Neutrophil (primary cell): Measurements from ENCODE around the gene WDR70.

ENCODE experiments used
- H3K27ac ChIP-seq: fragments of 200-600 bp; sonication (generic); 2 replicates; pipeline ENCODE4 v1.5.1; 2016; ENCODE audit warnings: mild to moderate bottlenecking, moderate library complexity
- H3K27me3 ChIP-seq: fragments of 200-600 bp; sonication (generic); 2 replicates; pipeline ENCODE4 v1.6.0; 2016; ENCODE audit warnings: mild to moderate bottlenecking
- H3K36me3 ChIP-seq: fragments of 200-600 bp; sonication (generic); 2 replicates; pipeline ENCODE4 v1.5.1; 2017
- H3K4me1 ChIP-seq, 2 experiments: fragments of 200-600 bp in 1 of 2; sonication (generic) in 1 of 2; 1 replicate in 1 of 2; 2 replicates in 1 of 2; pipeline versions ENCODE4 v1.5.1 to v1.6.1; 2013 to 2016; ENCODE audit warnings: low read depth in 1 of 2, low read length in 1 of 2, mild to moderate bottlenecking in 1 of 2, moderate library complexity in 1 of 2; ENCODE audit not compliant: control insufficient read depth in 1 of 2, insufficient read depth in 1 of 2
- H3K4me3 ChIP-seq, 2 experiments: fragments of 200-600 bp in 1 of 2; sonication (generic) in 1 of 2; 1 replicate in 1 of 2; 2 replicates in 1 of 2; pipeline ENCODE4 v1.5.1; 2013 to 2016; ENCODE audit warnings: low read depth in 1 of 2, low read length in 1 of 2, mild to moderate bottlenecking in 1 of 2, moderate library complexity in 1 of 2
- H3K9me3 ChIP-seq: fragments of 200-600 bp; sonication (generic); 2 replicates; pipeline ENCODE4 v1.5.1; 2016
- CTCF ChIP-seq: fragments of 200-600 bp; sonication (generic); IDR thresholded peaks from 2 replicates; pipeline ENCODE4 v1.5.1; 2016; ENCODE audit warnings: antibody characterized with exemption

The WDR70 gene

GRCh38 chr5:37661227-37661920, 282.3 kb downstream of the WDR70 start:
- H3K4me3 ChIP-seq: no peak overlapping the region
- peaks cover 28 to 50% of the 10 kb centered on the region in 2 experiments for H3K4me1 ChIP-seq
- no peaks in the 10 kb centered on the region for H3K27me3 ChIP-seq
- no peak for TF ChIP-seq CTCF
- H3K36me3 ChIP-seq: no peaks in the 10 kb centered on the region
- H3K9me3 ChIP-seq: no peaks in the 10 kb centered on the region
- peak overlapping the region; percentile 77 for H3K27ac ChIP-seq

- Histone ChIP-seq H3K27me3 (no peaks in the 10 kb centered on the region), H3K36me3 (no peaks in the 10 kb centered on the region), H3K27ac (peak overlapping the region; percentile 77), H3K9me3 (no peaks in the 10 kb centered on the region), H3K4me3 (no peak overlapping the region), H3K4me1 (peaks cover 28 to 50% of the 10 kb centered on the region in 2 experiments)
- no peak for TF ChIP-seq CTCF
Observed at GRCh38 chr5:37661951-37662350, 282.8 kb downstream of the WDR70 start.

GRCh38 chr5:37662362-37662761, 283.2 kb downstream of the WDR70 start:
- no peak for TF ChIP-seq CTCF
- peak overlapping the region in 1 of 2 experiments; percentile 5 for H3K4me3 ChIP-seq
- peak overlapping the region; percentile 77 for H3K27ac ChIP-seq

GRCh38 chr5:37662789-37663485, 283.8 kb downstream of the WDR70 start:
- Histone ChIP-seq H3K4me3 (peak overlapping the region; percentile 5 to 9), H3K36me3 (no peaks in the 10 kb centered on the region), H3K4me1 (peaks cover 28 to 51% of the 10 kb centered on the region in 2 experiments), H3K27ac (peak overlapping the region; percentile 77), H3K9me3 (no peaks in the 10 kb centered on the region), H3K27me3 (no peaks in the 10 kb centered on the region)
- TF ChIP-seq CTCF: no peak

More at GRCh38 chr5:37662362-37662761, 283.2 kb downstream of the WDR70 start:
- Histone ChIP-seq H3K9me3 (no peaks in the 10 kb centered on the region), H3K36me3 (no peaks in the 10 kb centered on the region), H3K27me3 (no peaks in the 10 kb centered on the region), H3K4me1 (peaks cover 28 to 50% of the 10 kb centered on the region in 2 experiments)

GRCh38 chr5:37663538-37663937, 284.4 kb downstream of the WDR70 start:
- TF ChIP-seq CTCF: no peak
- H3K9me3 ChIP-seq: no peaks in the 10 kb centered on the region
- H3K4me1 ChIP-seq: peaks cover 30 to 57% of the 10 kb centered on the region in 2 experiments
- peak overlapping the region in 1 of 2 experiments; percentile 5 for H3K4me3 ChIP-seq
- peak overlapping the region; percentile 77 for H3K27ac ChIP-seq
- no peaks in the 10 kb centered on the region for H3K36me3 ChIP-seq
- H3K27me3 ChIP-seq: no peaks in the 10 kb centered on the region
